HepG2 (cell line): Measurements from ENCODE around the gene UBE2O. TPM values are rescaled to one million over a fixed set of nuclear protein-coding genes. Genes with fewer than 3 reads are reported as not detected.

ENCODE experiments used
- AHR ChIP-seq: IDR thresholded peaks from 2 replicates; pipeline ENCODE4 v1.6.1; 2018; ENCODE audit warnings: missing genetic modification reagents, missing compliant biosample characterization
- CREB1 ChIP-seq, 2 experiments: fragments of 450-650 bp in 1 of 2; IDR thresholded peaks; 2 replicates each; pipeline ENCODE4 v1.6.1; 2016 to 2017; ENCODE audit warnings: control low read depth in 1 of 2, mild to moderate bottlenecking in 1 of 2, missing compliant biosample characterization in 1 of 2, missing genetic modification characterization in 1 of 2
- CTCF ChIP-seq: sonication (generic); formaldehyde crosslinking; IDR thresholded peaks from 2 replicates; pipeline ENCODE4 v1.5.0; 2020; ENCODE audit warnings: mild to moderate bottlenecking, missing genetic modification reagents, moderate library complexity
- FOXO1 ChIP-seq: sonication (generic); formaldehyde crosslinking; IDR thresholded peaks from 2 replicates; pipeline ENCODE4 v1.4.0; 2020; ENCODE audit warnings: missing genetic modification reagents
- FOXO4 ChIP-seq: sonication (generic); formaldehyde crosslinking; conservative IDR thresholded peaks from 2 replicates; pipeline ENCODE4 v1.8.1; 2023; ENCODE audit warnings: missing genetic modification reagents
- SALL2 ChIP-seq: sonication (generic); formaldehyde crosslinking; IDR thresholded peaks from 2 replicates; pipeline ENCODE4 v1.8.1; 2023; ENCODE audit warnings: mild to moderate bottlenecking, missing genetic modification reagents, inconsistent platforms
- TBX2 ChIP-seq: sonication (generic); formaldehyde crosslinking; IDR thresholded peaks from 2 replicates; pipeline ENCODE4 v1.5.0; 2020; ENCODE audit warnings: missing genetic modification reagents, mild to moderate bottlenecking, borderline replicate concordance
- ZFP36 ChIP-seq: fragments of 150-350 bp; IDR thresholded peaks from 2 replicates; pipeline ENCODE4 v1.6.1; 2018; ENCODE audit warnings: borderline replicate concordance, low read length, low read depth; ENCODE audit not compliant: partially characterized antibody
- ZNF333 ChIP-seq: sonication (generic); formaldehyde crosslinking; IDR thresholded peaks from 2 replicates; pipeline ENCODE4 v1.4.0; 2020; ENCODE audit warnings: mild to moderate bottlenecking, missing genetic modification reagents, borderline replicate concordance
- ZNF574 ChIP-seq: sonication (generic); formaldehyde crosslinking; IDR thresholded peaks from 2 replicates; pipeline ENCODE4 v1.4.0; 2020; ENCODE audit warnings: missing genetic modification reagents
- ZNF772 ChIP-seq: sonication (generic); formaldehyde crosslinking; IDR thresholded peaks from 2 replicates; pipeline ENCODE4 v1.5.0; 2020; ENCODE audit warnings: mild to moderate bottlenecking, missing genetic modification reagents
- polyA plus RNA-seq, 8 experiments: library from polyadenylated mRNA; depleted of rRNA in 3 of 8; stranded (reverse) in 7 of 8; unstranded in 1 of 8; fragments of >200 nt; fragmentation: Illumina TruSeq in 4 of 8; extraction: Trizol in 4 of 8; gene quantifications; 2 replicates each; pipeline versions ENCODE4 v1.2.1 to v1.2.3, GENCODE V29; 2011 to 2016; ENCODE audit warnings: low read depth in 4 of 8, missing spikeins in 1 of 8, mixed read lengths in 1 of 8; ENCODE audit not compliant: insufficient read depth in 1 of 8
- total RNA-seq, 5 experiments: library from RNA; depleted of rRNA; stranded (reverse); fragments of >200 nt; fragmentation: Illumina TruSeq; extraction: Trizol; gene quantifications; 2 replicates each; pipeline ENCODE4 v1.2.3, GENCODE V29; 2016; ENCODE audit warnings: low read depth in 1 of 5
- TF ChIP-seq, protein P1 (sequence below): sonication (generic); IDR thresholded peaks from 2 replicates; pipeline ENCODE4 v1.6.1; 2016; ENCODE audit warnings: low read depth, borderline replicate concordance
- TF ChIP-seq, protein P2 (sequence below): sonication (generic); formaldehyde crosslinking; IDR thresholded peaks from 2 replicates; pipeline ENCODE4 v1.4.0; 2020; ENCODE audit warnings: missing genetic modification reagents

The UBE2O gene
- total and polyA plus RNA-seq, 2 of the 13 experiments (the other 11 are each of a cell fraction or from before 2014, with no cell fraction given) = 21.5 to 23.5 TPM

GRCh38 chr17:76397687-76398522 is 55.0 kb downstream of the UBE2O start (continued):
- peak; percentile 21 for TF ChIP-seq FOXO1 (CRISPR knock-in tag)
- TF ChIP-seq, protein P1, sequence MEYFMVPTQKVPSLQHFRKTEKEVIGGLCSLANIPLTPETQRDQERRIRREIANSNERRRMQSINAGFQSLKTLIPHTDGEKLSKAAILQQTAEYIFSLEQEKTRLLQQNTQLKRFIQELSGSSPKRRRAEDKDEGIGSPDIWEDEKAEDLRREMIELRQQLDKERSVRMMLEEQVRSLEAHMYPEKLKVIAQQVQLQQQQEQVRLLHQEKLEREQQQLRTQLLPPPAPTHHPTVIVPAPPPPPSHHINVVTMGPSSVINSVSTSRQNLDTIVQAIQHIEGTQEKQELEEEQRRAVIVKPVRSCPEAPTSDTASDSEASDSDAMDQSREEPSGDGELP = peak; percentile 39; the same call in 1 of the 2 replicates
- TF ChIP-seq ZFP36 = peak; percentile 15
- peak; percentile 81; the same call in 1 of the 2 replicates for TF ChIP-seq AHR (CRISPR knock-in tag)
- peak; percentile 64 for TF ChIP-seq ZNF574
- 0 out of 2 replicates have a peak, but pooled peaks have one; percentile 91 for TF ChIP-seq FOXO4 (CRISPR knock-in tag)
- TF ChIP-seq CTCF = peak; percentile 99
- TF ChIP-seq TBX2 (CRISPR knock-in tag) = peak; percentile 46; the same call in 1 of the 2 replicates
- peak; percentile 33; the same call in 1 of the 2 replicates for TF ChIP-seq ZNF333 (CRISPR knock-in tag)
- 0 out of 2 replicates have a peak, but pooled peaks have one; percentile 15 for TF ChIP-seq CREB1 (IDR thresholded peaks at IDR 0.05)
- TF ChIP-seq CREB1 (CRISPR knock-in tag; IDR thresholded peaks at IDR 0.05) = no peak
- peak; percentile 68; the same call in 1 of the 2 replicates for TF ChIP-seq ZNF772 (CRISPR knock-in tag)
- TF ChIP-seq, protein P2, sequence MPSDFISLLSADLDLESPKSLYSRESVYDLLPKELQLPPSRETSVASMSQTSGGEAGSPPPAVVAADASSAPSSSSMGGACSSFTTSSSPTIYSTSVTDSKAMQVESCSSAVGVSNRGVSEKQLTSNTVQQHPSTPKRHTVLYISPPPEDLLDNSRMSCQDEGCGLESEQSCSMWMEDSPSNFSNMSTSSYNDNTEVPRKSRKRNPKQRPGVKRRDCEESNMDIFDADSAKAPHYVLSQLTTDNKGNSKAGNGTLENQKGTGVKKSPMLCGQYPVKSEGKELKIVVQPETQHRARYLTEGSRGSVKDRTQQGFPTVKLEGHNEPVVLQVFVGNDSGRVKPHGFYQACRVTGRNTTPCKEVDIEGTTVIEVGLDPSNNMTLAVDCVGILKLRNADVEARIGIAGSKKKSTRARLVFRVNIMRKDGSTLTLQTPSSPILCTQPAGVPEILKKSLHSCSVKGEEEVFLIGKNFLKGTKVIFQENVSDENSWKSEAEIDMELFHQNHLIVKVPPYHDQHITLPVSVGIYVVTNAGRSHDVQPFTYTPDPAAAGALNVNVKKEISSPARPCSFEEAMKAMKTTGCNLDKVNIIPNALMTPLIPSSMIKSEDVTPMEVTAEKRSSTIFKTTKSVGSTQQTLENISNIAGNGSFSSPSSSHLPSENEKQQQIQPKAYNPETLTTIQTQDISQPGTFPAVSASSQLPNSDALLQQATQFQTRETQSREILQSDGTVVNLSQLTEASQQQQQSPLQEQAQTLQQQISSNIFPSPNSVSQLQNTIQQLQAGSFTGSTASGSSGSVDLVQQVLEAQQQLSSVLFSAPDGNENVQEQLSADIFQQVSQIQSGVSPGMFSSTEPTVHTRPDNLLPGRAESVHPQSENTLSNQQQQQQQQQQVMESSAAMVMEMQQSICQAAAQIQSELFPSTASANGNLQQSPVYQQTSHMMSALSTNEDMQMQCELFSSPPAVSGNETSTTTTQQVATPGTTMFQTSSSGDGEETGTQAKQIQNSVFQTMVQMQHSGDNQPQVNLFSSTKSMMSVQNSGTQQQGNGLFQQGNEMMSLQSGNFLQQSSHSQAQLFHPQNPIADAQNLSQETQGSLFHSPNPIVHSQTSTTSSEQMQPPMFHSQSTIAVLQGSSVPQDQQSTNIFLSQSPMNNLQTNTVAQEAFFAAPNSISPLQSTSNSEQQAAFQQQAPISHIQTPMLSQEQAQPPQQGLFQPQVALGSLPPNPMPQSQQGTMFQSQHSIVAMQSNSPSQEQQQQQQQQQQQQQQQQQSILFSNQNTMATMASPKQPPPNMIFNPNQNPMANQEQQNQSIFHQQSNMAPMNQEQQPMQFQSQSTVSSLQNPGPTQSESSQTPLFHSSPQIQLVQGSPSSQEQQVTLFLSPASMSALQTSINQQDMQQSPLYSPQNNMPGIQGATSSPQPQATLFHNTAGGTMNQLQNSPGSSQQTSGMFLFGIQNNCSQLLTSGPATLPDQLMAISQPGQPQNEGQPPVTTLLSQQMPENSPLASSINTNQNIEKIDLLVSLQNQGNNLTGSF = peak; percentile 27; the same call in 1 of the 2 replicates
- peak; percentile 80; the same call in 1 of the 2 replicates for TF ChIP-seq SALL2 (CRISPR knock-in tag)
